SK-N-SH treated with all-trans-retinoic acid at 6 μM for 48 hours (cell line): ENCODE data around the gene SRXN1.

Source experiments
- ARNTL ChIP-seq: fragments of 450-650 bp; formaldehyde crosslinking; IDR thresholded peaks from 2 replicates; pipeline ENCODE4 v1.5.0; 2020; ENCODE audit warnings: low read depth, mild to moderate bottlenecking, moderate library complexity, borderline replicate concordance
- ISL1 ChIP-seq: fragments of 250-450 bp; sonication (Bioruptor Pico); IDR thresholded peaks from 2 replicates; pipeline ENCODE4 v2.1.2; 2022; ENCODE audit warnings: mild to moderate bottlenecking, moderate library complexity
- OSR1 ChIP-seq: fragments of 250-450 bp; sonication (Bioruptor Pico); IDR thresholded peaks from 2 replicates; pipeline ENCODE4 v1.8.0; 2022; ENCODE audit warnings: moderate library complexity, mild to moderate bottlenecking, inconsistent platforms
- PATZ1 ChIP-seq: fragments of 250-450 bp; sonication (Bioruptor Pico); IDR thresholded peaks from 2 replicates; pipeline ENCODE4 v1.8.0; 2020; ENCODE audit warnings: mild to moderate bottlenecking, moderate library complexity, borderline replicate concordance
- PPARA ChIP-seq: fragments of 250-450 bp; sonication (Bioruptor Pico); IDR thresholded peaks from 2 replicates; pipeline ENCODE4 v1.5.0; 2020; ENCODE audit warnings: mild to moderate bottlenecking, borderline replicate concordance
- RARB ChIP-seq: fragments of 250-450 bp; sonication (Bioruptor Pico); IDR thresholded peaks from 2 replicates; pipeline ENCODE4 v1.8.0; 2021; ENCODE audit warnings: mild to moderate bottlenecking, moderate library complexity
- SNAI2 ChIP-seq: fragments of 250-450 bp; sonication (Bioruptor Pico); IDR thresholded peaks from 2 replicates; pipeline ENCODE4 v1.5.0; 2020; ENCODE audit warnings: mild to moderate bottlenecking, moderate library complexity
- ZC3H10 ChIP-seq: fragments of 250-450 bp; sonication (Bioruptor Pico); IDR thresholded peaks from 2 replicates; pipeline ENCODE4 v1.5.1; 2021; ENCODE audit warnings: mild to moderate bottlenecking, moderate library complexity
- ZFP30 ChIP-seq: fragments of 450-650 bp; formaldehyde crosslinking; IDR thresholded peaks from 2 replicates; pipeline ENCODE4 v1.5.0; 2022; ENCODE audit warnings: mild to moderate bottlenecking, moderate library complexity
- ZNF70 ChIP-seq: fragments of 450-650 bp; formaldehyde crosslinking; IDR thresholded peaks from 2 replicates; pipeline ENCODE4 v1.5.0; 2020; ENCODE audit warnings: mild to moderate bottlenecking, moderate library complexity
- ZNF8 ChIP-seq: fragments of 450-650 bp; formaldehyde crosslinking; IDR thresholded peaks from 2 replicates; pipeline ENCODE4 v1.5.0; 2020; ENCODE audit warnings: mild to moderate bottlenecking, moderate library complexity
- TF ChIP-seq, protein P1 (sequence below): fragments of 250-450 bp; sonication (Bioruptor Pico); IDR thresholded peaks from 2 replicates; pipeline ENCODE4 v1.5.1; 2020; ENCODE audit warnings: low read depth, mild to moderate bottlenecking, moderate library complexity
- TF ChIP-seq, protein P2 (sequence below): fragments of 250-450 bp; sonication (Bioruptor Pico); IDR thresholded peaks from 2 replicates; pipeline ENCODE4 v1.5.0; 2020; ENCODE audit warnings: mild to moderate bottlenecking, moderate library complexity
- TF ChIP-seq, protein P3 (sequence below): fragments of 250-450 bp; sonication (Bioruptor Pico); IDR thresholded peaks from 2 replicates; pipeline ENCODE4 v1.8.0; 2021; ENCODE audit warnings: low read depth, mild to moderate bottlenecking, moderate library complexity, borderline replicate concordance

- TF ChIP-seq OSR1 (CRISPR knock-in tag) (no peak), ISL1 (no peak), ZC3H10 (CRISPR knock-in tag) (no peak), PATZ1 (CRISPR knock-in tag) (no peak), PPARA (CRISPR knock-in tag) (no peak), SNAI2 (CRISPR knock-in tag) (no peak), ZNF70 (CRISPR knock-in tag) (no peak), ZNF8 (no peak), RARB (CRISPR knock-in tag) (no peak), ARNTL (CRISPR knock-in tag) (no peak), ZFP30 (no peak)
- TF ChIP-seq, protein P1, sequence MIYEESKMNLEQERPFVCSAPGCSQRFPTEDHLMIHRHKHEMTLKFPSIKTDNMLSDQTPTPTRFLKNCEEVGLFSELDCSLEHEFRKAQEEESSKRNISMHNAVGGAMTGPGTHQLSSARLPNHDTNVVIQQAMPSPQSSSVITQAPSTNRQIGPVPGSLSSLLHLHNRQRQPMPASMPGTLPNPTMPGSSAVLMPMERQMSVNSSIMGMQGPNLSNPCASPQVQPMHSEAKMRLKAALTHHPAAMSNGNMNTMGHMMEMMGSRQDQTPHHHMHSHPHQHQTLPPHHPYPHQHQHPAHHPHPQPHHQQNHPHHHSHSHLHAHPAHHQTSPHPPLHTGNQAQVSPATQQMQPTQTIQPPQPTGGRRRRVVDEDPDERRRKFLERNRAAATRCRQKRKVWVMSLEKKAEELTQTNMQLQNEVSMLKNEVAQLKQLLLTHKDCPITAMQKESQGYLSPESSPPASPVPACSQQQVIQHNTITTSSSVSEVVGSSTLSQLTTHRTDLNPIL (CRISPR knock-in tag) = no peak
- TF ChIP-seq, protein P2, sequence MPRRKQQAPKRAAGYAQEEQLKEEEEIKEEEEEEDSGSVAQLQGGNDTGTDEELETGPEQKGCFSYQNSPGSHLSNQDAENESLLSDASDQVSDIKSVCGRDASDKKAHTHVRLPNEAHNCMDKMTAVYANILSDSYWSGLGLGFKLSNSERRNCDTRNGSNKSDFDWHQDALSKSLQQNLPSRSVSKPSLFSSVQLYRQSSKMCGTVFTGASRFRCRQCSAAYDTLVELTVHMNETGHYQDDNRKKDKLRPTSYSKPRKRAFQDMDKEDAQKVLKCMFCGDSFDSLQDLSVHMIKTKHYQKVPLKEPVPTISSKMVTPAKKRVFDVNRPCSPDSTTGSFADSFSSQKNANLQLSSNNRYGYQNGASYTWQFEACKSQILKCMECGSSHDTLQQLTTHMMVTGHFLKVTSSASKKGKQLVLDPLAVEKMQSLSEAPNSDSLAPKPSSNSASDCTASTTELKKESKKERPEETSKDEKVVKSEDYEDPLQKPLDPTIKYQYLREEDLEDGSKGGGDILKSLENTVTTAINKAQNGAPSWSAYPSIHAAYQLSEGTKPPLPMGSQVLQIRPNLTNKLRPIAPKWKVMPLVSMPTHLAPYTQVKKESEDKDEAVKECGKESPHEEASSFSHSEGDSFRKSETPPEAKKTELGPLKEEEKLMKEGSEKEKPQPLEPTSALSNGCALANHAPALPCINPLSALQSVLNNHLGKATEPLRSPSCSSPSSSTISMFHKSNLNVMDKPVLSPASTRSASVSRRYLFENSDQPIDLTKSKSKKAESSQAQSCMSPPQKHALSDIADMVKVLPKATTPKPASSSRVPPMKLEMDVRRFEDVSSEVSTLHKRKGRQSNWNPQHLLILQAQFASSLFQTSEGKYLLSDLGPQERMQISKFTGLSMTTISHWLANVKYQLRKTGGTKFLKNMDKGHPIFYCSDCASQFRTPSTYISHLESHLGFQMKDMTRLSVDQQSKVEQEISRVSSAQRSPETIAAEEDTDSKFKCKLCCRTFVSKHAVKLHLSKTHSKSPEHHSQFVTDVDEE (CRISPR knock-in tag) = no peak
- TF ChIP-seq, protein P3, sequence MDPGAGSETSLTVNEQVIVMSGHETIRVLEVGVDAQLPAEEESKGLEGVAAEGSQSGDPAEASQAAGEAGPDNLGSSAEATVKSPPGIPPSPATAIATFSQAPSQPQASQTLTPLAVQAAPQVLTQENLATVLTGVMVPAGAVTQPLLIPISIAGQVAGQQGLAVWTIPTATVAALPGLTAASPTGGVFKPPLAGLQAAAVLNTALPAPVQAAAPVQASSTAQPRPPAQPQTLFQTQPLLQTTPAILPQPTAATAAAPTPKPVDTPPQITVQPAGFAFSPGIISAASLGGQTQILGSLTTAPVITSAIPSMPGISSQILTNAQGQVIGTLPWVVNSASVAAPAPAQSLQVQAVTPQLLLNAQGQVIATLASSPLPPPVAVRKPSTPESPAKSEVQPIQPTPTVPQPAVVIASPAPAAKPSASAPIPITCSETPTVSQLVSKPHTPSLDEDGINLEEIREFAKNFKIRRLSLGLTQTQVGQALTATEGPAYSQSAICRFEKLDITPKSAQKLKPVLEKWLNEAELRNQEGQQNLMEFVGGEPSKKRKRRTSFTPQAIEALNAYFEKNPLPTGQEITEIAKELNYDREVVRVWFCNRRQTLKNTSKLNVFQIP (CRISPR knock-in tag) = no peak
Measured at GRCh38 chr20:689947-690346, 36.9 kb upstream of the SRXN1 start.
